GM12878 (cell line): ENCODE results near the gene MRPL34. TPM values are rescaled to one million over a fixed set of nuclear protein-coding genes. Genes with fewer than 3 reads are reported as not detected.
A peak's percentile ranks its signal among the peaks of the same experiment; 100 is the strongest.

ENCODE experiments used
- ATF2 ChIP-seq: IDR thresholded peaks from 2 replicates; pipeline ENCODE4 v1.6.1; 2012; ENCODE audit warnings: low read length, inconsistent platforms
- ATF3 ChIP-seq: IDR thresholded peaks from 2 replicates; pipeline ENCODE4 v1.6.1; 2011; ENCODE audit warnings: low read depth, mild to moderate bottlenecking, low read length, moderate library complexity, borderline replicate concordance; ENCODE audit errors: extremely low read depth
- ATF7 ChIP-seq: fragments of 450-650 bp; IDR thresholded peaks from 2 replicates; pipeline ENCODE4 v1.6.1; 2016; ENCODE audit warnings: low read depth, mild to moderate bottlenecking
- CEBPB ChIP-seq, 2 experiments: fragments of 150-350 bp in 1 of 2; IDR thresholded peaks; 2 replicates each; pipeline ENCODE4 v1.6.1; 2012 to 2014; ENCODE audit warnings: low read depth in 2 of 2, low read length in 2 of 2, borderline replicate concordance in 1 of 2, inconsistent platforms in 1 of 2
- CREB1 ChIP-seq: IDR thresholded peaks from 2 replicates; pipeline ENCODE4 v1.6.1; 2012; ENCODE audit warnings: low read depth, mild to moderate bottlenecking, inconsistent platforms
- ELK1 ChIP-seq: IDR thresholded peaks from 2 replicates; pipeline ENCODE4 v1.6.1; 2012; ENCODE audit warnings: low read depth, low read length, improper control_type of control experiment
- NR2F1 ChIP-seq: fragments of 450-650 bp; conservative IDR thresholded peaks from 2 replicates; pipeline ENCODE4 v1.6.1; 2017; ENCODE audit warnings: mild to moderate bottlenecking
- PRDM15 ChIP-seq: fragments of 450-650 bp; formaldehyde crosslinking; IDR thresholded peaks from 2 replicates; pipeline ENCODE4 v1.4.0; 2020; ENCODE audit warnings: mild to moderate bottlenecking, moderate library complexity
- TARDBP ChIP-seq: IDR thresholded peaks from 2 replicates; pipeline ENCODE4 v1.6.1; 2016; ENCODE audit warnings: borderline replicate concordance
- TCF12 ChIP-seq: IDR thresholded peaks from 2 replicates; pipeline ENCODE4 v1.6.1; 2011; ENCODE audit warnings: low read depth, mild to moderate bottlenecking, low read length
- USF1 ChIP-seq: IDR thresholded peaks from 2 replicates; pipeline ENCODE4 v1.6.1; 2011; ENCODE audit warnings: borderline replicate concordance, low read depth, mild to moderate bottlenecking, moderate library complexity, mixed read lengths, low read length; ENCODE audit not compliant: insufficient read depth; ENCODE audit errors: extremely low read length
- WRNIP1 ChIP-seq: IDR thresholded peaks from 2 replicates; pipeline ENCODE4 v1.6.1; 2011; ENCODE audit warnings: low read depth, low read length, improper control_type of control experiment, borderline replicate concordance
- polyA plus RNA-seq, 11 experiments: library from polyadenylated mRNA; depleted of rRNA in 4 of 11; unstranded in 6 of 11; stranded (reverse) in 5 of 11; fragments of >200 nt; fragmentation: Nextera tagmentation in 4 of 11; fragmentation: Illumina TruSeq in 1 of 11; extraction: Ambion mirVana in 4 of 11; extraction: Trizol in 1 of 11; gene quantifications; 1 replicate in 1 of 11; 2 replicates in 10 of 11; pipeline versions ENCODE4 v1.2.1 to v1.2.3, GENCODE V29; 2011 to 2016; ENCODE audit warnings: inconsistent platforms in 2 of 11, missing spikeins in 2 of 11, low read depth in 1 of 11
- total RNA-seq, 4 experiments: library from RNA; depleted of rRNA in 3 of 4; stranded (reverse); fragments of >200 nt in 3 of 4; fragmentation: Illumina TruSeq in 1 of 4; extraction: Trizol in 1 of 4; gene quantifications; 2 replicates each; pipeline versions ENCODE4 v1.2.1 to v1.2.3, GENCODE V29; 2013 to 2021

Gene MRPL34
- total and polyA plus RNA-seq, 10 of the 15 experiments (the other 5 are each of a cell fraction or from before 2014, with no cell fraction given) = 8.6 to 198 (median 78.6) TPM

GRCh38 chr19:17336872-17337674, 31.4 kb downstream of the MRPL34 start, which contains the start of gene GTPBP3 (continued):
- no peak for TF ChIP-seq PRDM15 (CRISPR knock-in tag)
- TF ChIP-seq TCF12 = no peak
- no peak for TF ChIP-seq USF1
- TF ChIP-seq CREB1 = peak; percentile 85
- TF ChIP-seq TARDBP = peak; percentile 74; the same call in 1 of the 2 replicates
- TF ChIP-seq ATF3 = no peak
- no peak for TF ChIP-seq CEBPB (IDR thresholded peaks at IDR 0.05; ENCODE audit: borderline replicate concordance in 1 of 2, low read depth in 2 of 2, low read length in 2 of 2)
- TF ChIP-seq NR2F1 = 0 out of 2 replicates have a peak, but pooled peaks have one; percentile 42
- peak; percentile 57 for TF ChIP-seq ATF7
- TF ChIP-seq ELK1 = peak; percentile 76; the same call in 1 of the 2 replicates
- TF ChIP-seq WRNIP1 = peak; percentile 72; the same call in 1 of the 2 replicates
- no peak for TF ChIP-seq ATF2
